ENCODE measurements around the gene NPHP4. TPM values are rescaled to one million over a fixed set of nuclear protein-coding genes. Genes with fewer than 3 reads are reported as not detected.

The NPHP4 gene
- total RNA-seq, 1 donor: 6.5 TPM

DNA sequence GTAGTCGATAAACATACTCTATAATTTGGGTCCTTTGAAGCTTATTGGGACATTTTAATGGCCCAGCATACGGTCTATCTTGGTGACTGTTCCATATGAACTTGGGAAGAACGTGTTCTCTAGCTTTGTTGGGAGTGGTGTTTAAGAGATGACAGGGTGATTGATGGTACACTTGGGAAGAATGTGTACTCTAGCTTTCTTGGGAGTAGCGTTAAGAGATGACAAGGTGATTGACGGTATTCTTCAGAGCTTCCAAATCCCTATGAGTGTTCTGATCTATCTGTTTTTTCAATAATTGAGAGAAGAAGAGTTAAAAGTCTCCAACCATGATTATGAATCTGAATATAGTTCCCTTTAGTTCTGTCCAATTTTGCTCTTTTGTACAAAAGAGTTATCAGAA lies 9.4 kb downstream of the NPHP4 start:
- DNase-seq (ENCODE audit: low read depth): peak; percentile 20
- H3K4me3 ChIP-seq (ENCODE audit: low read depth, low read length): no peak overlapping the region
- TF ChIP-seq, protein P1, sequence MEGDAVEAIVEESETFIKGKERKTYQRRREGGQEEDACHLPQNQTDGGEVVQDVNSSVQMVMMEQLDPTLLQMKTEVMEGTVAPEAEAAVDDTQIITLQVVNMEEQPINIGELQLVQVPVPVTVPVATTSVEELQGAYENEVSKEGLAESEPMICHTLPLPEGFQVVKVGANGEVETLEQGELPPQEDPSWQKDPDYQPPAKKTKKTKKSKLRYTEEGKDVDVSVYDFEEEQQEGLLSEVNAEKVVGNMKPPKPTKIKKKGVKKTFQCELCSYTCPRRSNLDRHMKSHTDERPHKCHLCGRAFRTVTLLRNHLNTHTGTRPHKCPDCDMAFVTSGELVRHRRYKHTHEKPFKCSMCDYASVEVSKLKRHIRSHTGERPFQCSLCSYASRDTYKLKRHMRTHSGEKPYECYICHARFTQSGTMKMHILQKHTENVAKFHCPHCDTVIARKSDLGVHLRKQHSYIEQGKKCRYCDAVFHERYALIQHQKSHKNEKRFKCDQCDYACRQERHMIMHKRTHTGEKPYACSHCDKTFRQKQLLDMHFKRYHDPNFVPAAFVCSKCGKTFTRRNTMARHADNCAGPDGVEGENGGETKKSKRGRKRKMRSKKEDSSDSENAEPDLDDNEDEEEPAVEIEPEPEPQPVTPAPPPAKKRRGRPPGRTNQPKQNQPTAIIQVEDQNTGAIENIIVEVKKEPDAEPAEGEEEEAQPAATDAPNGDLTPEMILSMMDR (IDR thresholded peaks at IDR 0.05; ENCODE audit: insufficient read depth, low read depth, low read length): no peak

DNA sequence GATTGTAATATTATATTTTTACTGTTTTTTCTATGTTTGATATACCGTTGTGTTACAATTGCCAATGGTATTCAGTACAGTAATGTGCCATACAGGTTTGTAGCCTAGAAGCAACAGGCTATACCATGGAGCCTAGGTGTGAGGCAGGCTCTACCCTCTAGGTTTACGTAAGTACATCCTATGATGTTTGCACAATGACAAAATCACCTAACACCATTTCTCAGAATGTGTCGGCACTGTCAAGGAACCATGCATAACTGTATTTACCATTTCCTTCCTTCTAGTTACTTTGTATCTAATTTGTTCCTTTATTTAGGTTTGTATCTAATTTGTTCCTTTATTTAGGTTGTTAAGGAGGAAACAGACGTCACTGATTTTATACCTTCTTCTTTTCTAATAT lies 9.9 kb downstream of the NPHP4 start:
- no peak for DNase-seq (ENCODE audit: low read depth)
- TF ChIP-seq, protein P1 (IDR thresholded peaks at IDR 0.05; ENCODE audit: insufficient read depth, low read depth, low read length): no peak
- no peak overlapping the region for H3K4me3 ChIP-seq (ENCODE audit: low read depth, low read length)

DNA sequence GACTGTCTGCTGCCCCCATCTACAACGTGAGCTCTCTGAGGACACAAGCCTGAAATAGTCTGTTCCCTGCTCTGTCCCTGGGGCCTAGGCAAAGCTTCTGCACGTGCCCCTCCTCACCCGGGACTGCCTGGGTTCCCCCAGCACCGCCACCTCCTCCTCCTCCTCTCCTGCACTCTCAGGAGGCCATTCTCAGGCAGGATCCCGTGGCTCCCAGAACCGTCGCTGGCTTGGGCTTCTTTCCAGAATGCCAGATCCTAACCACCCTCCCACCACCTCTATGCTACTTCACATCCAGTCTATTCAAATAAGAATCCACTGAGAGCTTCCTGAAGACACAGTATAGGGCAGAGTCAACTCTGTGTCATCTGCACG lies 11.2 kb downstream of the NPHP4 start:
- TF ChIP-seq, protein P1 (IDR thresholded peaks at IDR 0.05; ENCODE audit: insufficient read depth, low read depth, low read length): no peak
- no peak for DNase-seq (ENCODE audit: low read depth)
- H3K4me3 ChIP-seq (ENCODE audit: low read depth, low read length): no peak overlapping the region

GRCh38 chr1:5980314-5981008 lies 11.8 kb downstream of the NPHP4 start:
- peak overlapping the region; percentile 18 for H3K4me3 ChIP-seq (ENCODE audit: low read depth, low read length)
- TF ChIP-seq, protein P1 (IDR thresholded peaks at IDR 0.05; ENCODE audit: insufficient read depth, low read depth, low read length): peak; percentile 50
- DNase-seq (ENCODE audit: low read depth): peak; percentile 85

DNA sequence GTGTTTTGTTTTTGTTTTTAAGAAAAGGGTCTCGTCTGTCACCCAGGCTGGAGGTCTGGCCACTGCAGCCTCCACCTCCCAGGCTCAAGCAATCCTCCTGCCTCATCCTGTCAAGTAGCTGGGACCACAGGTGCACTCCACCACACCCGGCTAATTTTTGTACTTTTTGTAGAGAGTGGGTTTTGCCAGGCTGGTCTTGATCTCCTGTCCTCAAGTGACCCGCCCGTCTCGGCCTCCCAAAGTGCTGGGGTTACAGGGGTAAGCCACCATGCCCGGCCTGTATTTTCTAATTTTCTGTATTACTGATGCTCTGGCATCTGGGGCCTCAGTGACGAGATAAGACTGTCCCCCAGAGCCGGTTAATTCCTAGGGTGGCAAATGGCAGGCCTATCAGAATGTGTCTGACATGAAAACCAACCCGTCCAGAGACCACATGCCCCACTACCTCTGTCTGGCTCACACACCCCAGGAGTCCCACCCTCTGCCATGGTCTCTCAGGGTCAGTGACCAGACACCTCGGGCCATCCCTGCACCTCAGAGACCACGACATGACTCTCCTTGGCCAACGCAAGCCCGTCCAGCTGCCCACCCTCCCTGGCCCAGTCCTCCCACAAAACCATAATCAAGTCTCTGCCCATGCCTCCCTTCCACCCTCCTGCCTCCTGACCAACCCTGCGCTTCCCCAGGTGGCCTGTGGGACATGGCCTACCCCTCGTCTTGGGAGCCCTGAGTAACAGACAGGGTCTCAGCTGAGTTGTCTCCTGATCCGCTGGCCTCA lies 12.5 kb downstream of the NPHP4 start:
- no peak overlapping the region for H3K4me3 ChIP-seq (ENCODE audit: low read depth, low read length)
- TF ChIP-seq, protein P1 (IDR thresholded peaks at IDR 0.05; ENCODE audit: insufficient read depth, low read depth, low read length): no peak
- DNase-seq (ENCODE audit: low read depth): no peak

DNA sequence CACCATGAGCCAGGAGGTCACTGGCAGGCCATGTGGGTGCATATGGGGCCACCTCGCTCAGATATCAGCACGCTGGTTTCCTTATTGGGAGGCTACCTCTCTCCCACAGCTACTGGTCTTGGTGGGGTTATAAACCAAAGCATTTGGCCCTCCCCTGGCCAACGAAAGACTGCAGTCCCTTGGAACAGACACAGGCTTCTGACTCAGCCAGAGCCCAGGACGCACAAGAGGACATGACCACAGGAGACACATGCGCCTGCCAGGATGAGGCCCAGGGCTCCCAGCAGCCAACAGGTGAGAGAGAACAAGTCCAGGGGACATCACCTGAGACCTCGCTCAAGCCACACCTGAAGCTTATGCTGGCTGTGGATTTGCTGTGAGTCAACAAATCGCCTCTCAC lies 13.8 kb downstream of the NPHP4 start:
- TF ChIP-seq, protein P1 (IDR thresholded peaks at IDR 0.05; ENCODE audit: insufficient read depth, low read depth, low read length): no peak
- DNase-seq (ENCODE audit: low read depth): no peak
- no peak overlapping the region for H3K4me3 ChIP-seq (ENCODE audit: low read depth, low read length)

Measured in fibroblast of villous mesenchyme (primary cell).